D721Med (cell line): ENCODE measurements around the gene KIAA0040.

Source experiments
- DNase-seq: peaks from one replicate; pipeline ENCODE4 v3.0.0; 2011; ENCODE audit warnings: low spot score; ENCODE audit not compliant: insufficient read length
- FAIRE-seq: peaks from 2 replicates; lab custom pipeline; 2011; peaks lifted over from hg19 to GRCh38; lab: Jason Lieb, UNC
- CTCF ChIP-seq: IDR thresholded peaks from 2 replicates; pipeline ENCODE4 v1.5.1; 2012; ENCODE audit warnings: mild to moderate bottlenecking, control low read depth; ENCODE audit not compliant: insufficient read depth; ENCODE audit errors: missing control alignments

KIAA0040 gene

GRCh38 chr1:175145899-175146528, 46.6 kb downstream of the KIAA0040 start:
- FAIRE-seq (no peak), DNase-seq (no peak)
- no peak for TF ChIP-seq CTCF

GRCh38 chr1:175138579-175138978, 54.0 kb downstream of the KIAA0040 start:
- DNase-seq (no peak), FAIRE-seq (no peak)
- no peak for TF ChIP-seq CTCF

- TF ChIP-seq CTCF: no peak
- FAIRE-seq (no peak), DNase-seq (no peak)
Measured at GRCh38 chr1:175137369-175137768, 55.2 kb downstream of the KIAA0040 start.

- no peak for TF ChIP-seq CTCF
- FAIRE-seq (no peak), DNase-seq (no peak)
Measured at GRCh38 chr1:175136246-175136645, 56.3 kb downstream of the KIAA0040 start.

GRCh38 chr1:175134500-175134899, 58.1 kb downstream of the KIAA0040 start:
- FAIRE-seq: no peak
- TF ChIP-seq CTCF: no peak
- DNase-seq: no peak

GRCh38 chr1:175133673-175134435, 58.7 kb downstream of the KIAA0040 start:
- DNase-seq: no peak
- TF ChIP-seq CTCF: no peak
- FAIRE-seq: no peak

- DNase-seq (no peak), FAIRE-seq (no peak)
- no peak for TF ChIP-seq CTCF
Measured at GRCh38 chr1:175132436-175132835, 60.1 kb downstream of the KIAA0040 start.
